Thyroid gland (tissue), 4 donors: ENCODE results near the gene AP2A2. TPM values are rescaled to one million over a fixed set of nuclear protein-coding genes. Genes with fewer than 3 reads are reported as not detected.

ENCODE experiments used
- DNase-seq, 2 donors: peaks; one replicate each; pipeline ENCODE4 v3.0.0-alpha.2; 2019
- H3K27ac ChIP-seq, 3 donors: fragments of 200-600 bp; sonication (generic); 1 replicate in 2 of 3; 2 replicates in 1 of 3; pipeline ENCODE4 v1.5.1; 2016 to 2019; ENCODE audit warnings: mild to moderate bottlenecking in 1 of 3, moderate library complexity in 1 of 3
- H3K27me3 ChIP-seq: fragments of 200-600 bp; sonication (generic); one replicate; pipeline ENCODE4 v1.5.1; 2019
- H3K36me3 ChIP-seq, 2 donors: fragments of 200-600 bp; sonication (generic); one replicate each; pipeline ENCODE4 v1.5.1; 2016 to 2019
- H3K4me1 ChIP-seq, 2 donors: fragments of 200-600 bp; sonication (generic); one replicate each; pipeline ENCODE4 v1.5.1; 2017 to 2019
- H3K4me3 ChIP-seq, 3 donors: fragments of 200-600 bp; sonication (generic); replicated peaks in 1 of 3; 1 replicate in 2 of 3; 2 replicates in 1 of 3; pipeline ENCODE4 v1.5.1; 2016; ENCODE audit warnings: mild to moderate bottlenecking in 1 of 3
- H3K9me3 ChIP-seq: fragments of 200-600 bp; sonication (generic); one replicate; pipeline ENCODE4 v1.5.1; 2017
- POLR2A ChIP-seq, 2 donors: fragments of 450-650 bp; IDR thresholded peaks; one replicate each; pipeline ENCODE4 v1.6.1; 2017; ENCODE audit warnings: antibody characterized with exemption in 2 of 2, mild to moderate bottlenecking in 2 of 2, moderate library complexity in 1 of 2
- WGBS, 2 donors: methylation state at CpG; one replicate each; pipeline ENCODE4 v1.1.5; 2017; 5-methylcytosine and 5-hydroxymethylcytosine counted together
- intact Hi-C: fragments of 100-400 bp; cut with DNase I; formaldehyde crosslinking; loops from one replicate; pipeline ENCODE4 v1.15.1; 2023
- total RNA-seq, 4 donors: library from RNA; depleted of rRNA; stranded (reverse); fragments of >200 nt; gene quantifications; one replicate each; pipeline ENCODE4 v1.2.3, GENCODE V29; 2016
- TF ChIP-seq, protein P1 (sequence below), 6 experiments: fragments of 200-600 bp in 3 of 6; fragments of 450-650 bp in 3 of 6; sonication (generic) in 3 of 6; IDR thresholded peaks; one replicate each; pipeline ENCODE4 v1.5.1; 2016 to 2019; ENCODE audit warnings: antibody characterized with exemption in 6 of 6, mild to moderate bottlenecking in 2 of 6, inconsistent platforms in 1 of 6, moderate library complexity in 1 of 6

The AP2A2 gene
- total RNA-seq, 4 donors from 2014 or later: 37.2 to 67.3 (median 54.1) TPM

DNA sequence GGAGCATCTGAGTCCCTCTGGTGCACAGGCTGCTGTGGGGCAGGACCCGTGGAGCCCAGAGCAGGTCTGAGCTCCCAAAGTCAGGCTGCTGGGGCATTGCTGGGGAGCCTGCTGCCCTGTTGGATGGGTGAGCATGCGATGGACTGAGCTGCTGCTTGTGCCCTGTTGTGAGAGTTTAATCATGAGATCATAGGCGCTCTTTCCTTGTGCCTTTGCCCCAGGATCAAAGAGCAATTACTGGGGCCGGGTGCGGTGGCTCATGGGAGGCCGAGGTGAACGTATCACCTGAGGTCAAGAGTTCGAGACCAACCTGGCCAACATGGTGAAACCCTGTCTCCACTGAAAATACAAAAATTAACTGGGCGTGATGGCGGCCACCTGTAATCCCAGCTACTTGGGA is 73.3 kb downstream of the AP2A2 start:
- WGBS, 2 donors: 95 to 98% methylated on average over 10 of the region's 10 CpGs
- Histone ChIP-seq H3K36me3 (peaks cover 35 to 37% of the 10 kb centered on the region in 2 donors), H3K4me1 (no peaks in the 10 kb centered on the region), H3K27me3 (no peaks in the 10 kb centered on the region), H3K4me3 (no peak overlapping the region), H3K27ac (no peak overlapping the region), H3K9me3 (no peaks in the 10 kb centered on the region)
- intact Hi-C loops: no loop called here
- no peak for DNase-seq
- TF ChIP-seq POLR2A (IDR thresholded peaks at IDR 0.05): no peak
- TF ChIP-seq, protein P1, sequence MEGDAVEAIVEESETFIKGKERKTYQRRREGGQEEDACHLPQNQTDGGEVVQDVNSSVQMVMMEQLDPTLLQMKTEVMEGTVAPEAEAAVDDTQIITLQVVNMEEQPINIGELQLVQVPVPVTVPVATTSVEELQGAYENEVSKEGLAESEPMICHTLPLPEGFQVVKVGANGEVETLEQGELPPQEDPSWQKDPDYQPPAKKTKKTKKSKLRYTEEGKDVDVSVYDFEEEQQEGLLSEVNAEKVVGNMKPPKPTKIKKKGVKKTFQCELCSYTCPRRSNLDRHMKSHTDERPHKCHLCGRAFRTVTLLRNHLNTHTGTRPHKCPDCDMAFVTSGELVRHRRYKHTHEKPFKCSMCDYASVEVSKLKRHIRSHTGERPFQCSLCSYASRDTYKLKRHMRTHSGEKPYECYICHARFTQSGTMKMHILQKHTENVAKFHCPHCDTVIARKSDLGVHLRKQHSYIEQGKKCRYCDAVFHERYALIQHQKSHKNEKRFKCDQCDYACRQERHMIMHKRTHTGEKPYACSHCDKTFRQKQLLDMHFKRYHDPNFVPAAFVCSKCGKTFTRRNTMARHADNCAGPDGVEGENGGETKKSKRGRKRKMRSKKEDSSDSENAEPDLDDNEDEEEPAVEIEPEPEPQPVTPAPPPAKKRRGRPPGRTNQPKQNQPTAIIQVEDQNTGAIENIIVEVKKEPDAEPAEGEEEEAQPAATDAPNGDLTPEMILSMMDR (IDR thresholded peaks at IDR 0.05): no peak

DNA sequence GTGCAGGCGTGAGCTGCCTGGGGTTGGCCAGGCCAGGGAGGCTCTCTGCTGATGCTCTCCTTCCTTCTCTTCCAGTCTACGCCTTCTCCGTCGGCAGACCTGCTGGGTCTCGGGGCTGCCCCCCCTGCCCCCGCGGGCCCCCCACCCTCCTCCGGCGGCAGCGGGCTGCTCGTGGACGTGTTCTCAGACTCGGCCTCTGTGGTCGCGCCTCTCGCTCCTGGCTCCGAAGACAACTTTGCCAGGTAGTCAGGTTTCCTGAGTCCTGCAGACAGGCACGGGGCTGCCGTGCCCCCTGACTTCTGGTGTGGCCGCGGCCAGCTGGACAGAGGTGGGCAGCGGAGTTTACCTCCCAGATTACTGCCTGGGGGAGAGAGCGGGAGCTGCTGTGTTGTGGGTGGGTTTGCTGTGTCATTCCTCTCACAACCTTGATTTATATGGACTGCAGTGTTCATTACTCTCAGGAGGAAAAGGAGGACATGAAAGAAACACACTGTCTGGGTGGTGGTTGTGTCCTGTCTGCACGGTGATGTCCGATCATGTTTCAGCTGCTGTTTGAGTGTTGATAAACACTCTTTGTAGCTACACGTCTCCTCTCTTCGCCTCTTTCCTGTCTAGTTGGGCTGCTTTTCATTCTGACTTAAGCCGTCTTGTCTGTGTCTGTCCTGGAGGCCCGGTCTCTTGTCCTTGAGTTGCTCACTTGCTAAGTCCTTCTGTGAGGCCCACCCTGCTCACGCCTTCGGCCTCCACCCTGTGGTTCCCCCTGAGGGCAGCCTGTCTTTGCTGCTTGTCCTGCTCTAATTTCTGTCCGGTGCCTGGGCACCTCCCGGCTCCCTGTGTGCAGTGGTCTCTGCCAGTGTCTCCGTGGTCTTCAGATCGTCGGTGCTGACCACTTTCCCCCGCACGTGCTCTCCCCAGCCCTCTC is 74.9 kb downstream of the AP2A2 start:
- no peak overlapping the region for H3K27ac ChIP-seq
- no peaks in the 10 kb centered on the region for H3K9me3 ChIP-seq
- TF ChIP-seq, protein P1 (IDR thresholded peaks at IDR 0.05): no peak
- TF ChIP-seq POLR2A (IDR thresholded peaks at IDR 0.05): no peak
- intact Hi-C loops: no loop called here
- no peaks in the 10 kb centered on the region for H3K4me1 ChIP-seq
- H3K27me3 ChIP-seq: no peaks in the 10 kb centered on the region
- peaks cover 28% of the 10 kb centered on the region in 2 donors for H3K36me3 ChIP-seq
- no peak for DNase-seq
- no peak overlapping the region for H3K4me3 ChIP-seq
- 92 to 93% methylated on average over 31 to 35 of the region's 38 CpGs for WGBS, 2 donors

DNA sequence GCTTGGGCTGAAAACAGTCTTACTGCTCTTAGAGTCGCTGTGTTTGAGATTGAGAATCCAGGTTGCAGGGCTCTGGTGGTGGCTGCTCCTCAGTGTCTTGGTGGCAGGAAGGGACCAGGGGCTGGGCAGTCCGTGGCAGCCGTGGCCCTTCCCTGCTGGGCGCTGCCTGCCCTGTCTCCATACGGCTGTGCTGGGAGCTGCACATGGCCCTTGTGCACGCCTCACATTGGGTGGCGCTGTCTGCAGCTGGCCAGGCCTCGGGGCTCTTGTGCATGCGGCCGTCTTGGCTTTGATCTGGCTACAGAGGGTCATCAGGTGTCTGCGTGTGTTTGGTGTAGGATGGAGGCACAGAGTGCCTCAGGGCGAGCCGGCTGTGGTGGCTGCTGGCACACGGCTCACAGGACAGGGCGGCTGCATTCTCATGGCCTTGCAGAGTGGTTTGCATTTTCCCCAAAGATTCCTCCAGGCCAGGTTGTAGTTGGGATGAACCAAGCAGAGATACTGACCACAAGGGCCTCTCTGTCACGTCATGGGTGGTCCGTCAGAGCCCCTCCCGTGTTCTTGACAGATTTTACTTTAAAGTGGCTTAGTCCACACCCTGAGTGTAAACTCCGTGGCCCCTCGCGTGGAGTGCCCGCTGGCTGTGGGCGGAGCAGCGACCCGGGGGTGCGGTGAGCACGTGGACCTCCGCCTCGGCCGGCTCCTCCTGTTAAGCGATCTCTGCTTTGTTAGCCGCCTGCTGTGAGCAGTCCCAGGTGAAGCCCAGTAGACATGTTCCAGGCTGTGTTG is 76.1 kb downstream of the AP2A2 start:
- TF ChIP-seq, protein P1 (IDR thresholded peaks at IDR 0.05): no peak
- TF ChIP-seq POLR2A (IDR thresholded peaks at IDR 0.05): no peak
- 96% methylated on average over 9 to 31 of the region's 32 CpGs for WGBS, 2 donors
- Histone ChIP-seq H3K4me3 (no peak overlapping the region), H3K36me3 (peaks cover 28 to 34% of the 10 kb centered on the region in 2 donors), H3K27me3 (no peaks in the 10 kb centered on the region), H3K4me1 (no peaks in the 10 kb centered on the region), H3K9me3 (no peaks in the 10 kb centered on the region), H3K27ac (no peak overlapping the region)
- DNase-seq: no peak
- intact Hi-C loops: no loop called here

DNA sequence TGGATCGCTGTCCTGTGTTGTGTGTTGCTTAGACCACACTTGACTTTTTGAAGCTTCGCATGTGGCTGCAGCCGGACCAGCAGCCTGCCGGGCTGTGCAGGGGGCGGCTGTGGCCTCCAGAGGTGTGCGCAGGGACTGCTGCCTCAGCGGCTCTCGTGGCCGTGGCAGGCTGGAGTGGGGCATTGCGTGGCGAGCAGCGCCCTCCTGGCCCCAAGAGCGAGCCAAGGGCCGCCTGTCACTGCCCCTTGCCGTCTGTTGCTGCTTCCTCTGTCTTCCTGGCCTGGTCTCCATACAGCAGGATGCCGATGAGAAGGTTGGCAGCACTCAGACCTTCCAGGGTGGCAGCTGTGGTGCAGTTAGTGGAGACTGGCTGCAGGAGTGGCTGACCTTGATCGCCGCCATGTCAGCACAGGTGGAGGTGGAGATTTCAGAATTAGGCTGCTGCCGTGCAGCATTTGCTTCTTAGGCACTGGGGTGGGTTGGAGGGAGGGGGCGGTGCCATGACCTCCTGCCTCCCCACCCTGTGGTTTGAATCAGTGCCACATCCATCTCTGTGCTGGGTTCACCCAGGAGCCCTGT is 76.8 kb downstream of the AP2A2 start:
- Histone ChIP-seq H3K36me3 (peaks cover 30 to 39% of the 10 kb centered on the region in 2 donors), H3K9me3 (no peaks in the 10 kb centered on the region), H3K4me1 (no peaks in the 10 kb centered on the region), H3K27me3 (no peaks in the 10 kb centered on the region), H3K4me3 (no peak overlapping the region), H3K27ac (no peak overlapping the region)
- no peak for TF ChIP-seq POLR2A (IDR thresholded peaks at IDR 0.05)
- TF ChIP-seq, protein P1 (IDR thresholded peaks at IDR 0.05): no peak
- 90 to 95% methylated on average over 2 to 11 of the region's 20 CpGs for WGBS, 2 donors
- intact Hi-C loops: no loop called here
- no peak for DNase-seq
